Iris pigment epithelial cell (primary cell): Measurements from ENCODE around the gene NEXMIF.
"Not testable (repeated sequence)": the region's sequence is repeated elsewhere in the genome, so short reads cannot be mapped to it uniquely, and the experiment has no call there.

ENCODE experiments used
- DNase-seq: peaks from one replicate; pipeline ENCODE4 v3.0.0-alpha.2; 2011; ENCODE audit warnings: low read depth

Gene NEXMIF

GRCh38 chrX:74925225-74926088, at the start of gene NEXMIF:
NEXMIF (minus strand) TSS chrX:74925452.
- DNase-seq, result peak; percentile 20

- DNase-seq, result not testable (repeated sequence)
Measured at GRCh38 chrX:74961962-74962361, 36.7 kb upstream of the NEXMIF start.

GRCh38 chrX:74949717-74950116, 24.5 kb upstream of the NEXMIF start:
- no peak for DNase-seq

GRCh38 chrX:74940414-74940813, 15.2 kb upstream of the NEXMIF start:
- DNase-seq, result no peak

GRCh38 chrX:74931214-74931613, 6.0 kb upstream of the NEXMIF start:
- no peak for DNase-seq

DNA sequence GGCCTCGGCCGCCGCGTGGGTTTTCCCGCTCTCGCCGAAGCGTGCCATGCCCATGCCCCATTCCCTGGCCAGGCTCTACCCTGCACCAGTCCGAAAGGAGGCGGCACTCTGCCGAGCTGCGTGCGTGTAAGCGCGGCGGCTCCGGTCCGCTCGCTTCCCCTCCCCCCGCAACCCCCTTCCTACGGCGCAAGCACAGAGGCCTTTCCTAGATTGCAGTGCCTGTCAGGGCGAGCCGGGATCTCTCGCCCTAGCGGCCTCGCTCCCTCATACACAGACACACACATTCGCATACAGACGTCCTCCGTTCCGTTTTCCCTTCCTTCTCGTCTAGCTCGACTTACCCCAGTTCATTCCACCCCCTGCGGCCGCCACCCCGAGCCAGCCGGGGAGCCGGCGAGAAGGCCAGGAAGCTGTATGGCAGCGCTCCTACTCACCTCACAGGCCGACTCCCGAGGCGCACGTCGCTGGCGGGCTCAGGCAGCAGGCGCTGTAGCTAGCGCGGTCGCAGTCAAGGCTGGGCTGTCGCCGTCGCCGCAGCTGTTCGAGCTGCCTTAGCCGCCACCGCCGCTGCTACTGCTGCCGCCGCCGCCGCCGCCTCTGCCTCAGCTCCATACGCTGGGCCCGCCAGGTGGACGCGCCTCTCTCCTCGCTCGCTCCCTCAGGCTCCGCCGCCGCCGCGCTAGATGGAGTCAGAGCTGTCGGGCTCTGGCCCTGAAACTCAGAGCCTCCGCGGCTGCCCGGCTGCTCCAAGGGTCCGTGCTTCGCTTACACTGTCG, 615 bp downstream of the NEXMIF start:
- DNase-seq, result peak; percentile 13

DNA sequence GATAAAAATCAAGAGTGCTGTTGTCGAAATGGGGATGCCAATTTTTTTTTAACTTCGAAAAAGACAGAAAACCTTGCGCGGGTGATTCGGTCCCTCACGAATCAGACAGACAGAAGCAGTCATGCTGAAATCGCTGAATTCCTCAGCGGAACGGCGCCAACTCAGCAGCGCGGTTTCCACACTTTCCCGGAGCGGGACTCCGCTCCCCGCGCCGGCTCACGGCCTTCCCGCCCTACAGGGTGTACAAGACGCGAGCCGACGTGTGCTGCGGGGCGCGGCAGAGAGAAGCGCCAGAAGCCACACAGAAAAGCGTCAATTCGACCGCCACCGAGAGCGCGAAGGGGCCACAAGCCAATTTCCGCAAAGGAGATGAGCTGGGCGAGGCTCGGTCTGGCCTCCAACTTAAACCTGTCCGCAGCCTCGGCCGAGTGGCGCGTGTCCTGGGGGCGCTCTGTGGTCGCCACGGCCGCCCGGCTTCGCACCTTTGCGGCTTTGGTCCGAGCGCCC, 1.3 kb downstream of the NEXMIF start:
- peak; percentile 3 for DNase-seq

DNA sequence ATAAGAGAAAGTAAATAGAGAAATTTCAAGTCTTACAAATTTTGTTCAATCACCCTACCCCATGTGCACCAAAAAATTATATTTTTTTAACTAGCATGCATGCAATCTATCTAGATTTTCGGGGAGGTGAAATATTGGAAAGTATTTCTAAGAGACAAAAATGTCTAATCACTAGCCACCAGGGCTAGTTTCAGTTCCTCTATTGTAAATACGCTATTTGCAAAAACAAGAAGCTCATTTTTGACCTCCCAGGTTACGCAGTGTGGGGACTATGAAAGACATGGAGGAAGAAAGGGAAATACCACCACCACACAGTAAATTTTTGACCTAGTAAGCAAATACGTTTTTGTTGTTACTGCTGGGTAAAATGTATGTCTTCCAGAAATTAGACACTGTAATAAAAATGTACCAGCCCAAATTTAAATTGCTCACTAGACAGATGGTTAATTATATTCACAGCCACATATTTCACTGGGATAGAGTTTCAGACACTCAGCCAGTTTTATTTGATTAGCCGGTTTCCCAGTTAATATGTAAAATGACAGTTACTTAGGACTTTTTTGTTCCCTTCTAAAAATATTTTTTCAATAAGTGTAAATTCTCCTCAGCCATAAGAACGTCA, 2.2 kb downstream of the NEXMIF start:
- DNase-seq, result no peak

DNA sequence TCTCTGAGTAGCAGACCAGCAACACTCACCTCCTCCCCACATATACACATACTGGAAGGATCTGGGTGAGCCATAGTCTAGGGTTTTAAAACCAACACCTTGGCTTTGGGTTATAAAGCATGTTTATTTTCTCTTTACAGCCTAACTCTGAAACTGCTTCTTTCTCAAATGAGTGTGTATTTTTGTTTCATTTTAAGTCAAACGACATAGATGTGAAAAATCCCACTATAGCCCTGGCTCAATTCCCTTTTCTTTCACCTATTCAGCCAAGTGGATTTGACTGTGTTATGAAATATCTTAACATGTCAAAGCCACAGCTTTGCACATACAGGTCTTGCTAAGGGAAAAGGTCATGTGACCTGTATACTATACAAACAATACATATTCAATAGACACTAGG, 13.8 kb downstream of the NEXMIF start:
- no peak for DNase-seq

GRCh38 chrX:74906417-74906816, 18.8 kb downstream of the NEXMIF start:
- no peak for DNase-seq

DNA sequence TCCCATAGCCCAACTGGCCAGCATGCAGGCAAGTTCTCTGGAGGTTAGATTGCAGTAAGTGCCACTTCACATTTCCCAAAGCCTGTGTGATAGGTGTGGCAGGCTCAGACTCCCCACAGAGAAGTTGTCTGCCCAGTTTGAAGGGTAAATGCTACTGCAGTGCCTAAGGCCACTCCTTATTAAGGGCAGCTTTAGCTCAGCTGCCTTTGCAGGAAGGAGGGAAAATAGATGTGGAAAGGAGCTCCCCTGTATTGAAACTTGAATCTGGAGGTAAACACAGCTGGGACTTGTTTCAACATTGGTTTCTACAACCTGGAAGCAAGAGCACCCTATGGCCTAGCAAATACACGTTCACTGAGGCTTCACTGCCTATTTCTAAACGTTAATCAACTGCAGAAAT, 22.4 kb downstream of the NEXMIF start:
- DNase-seq, result no peak

- DNase-seq, result no peak
Measured at GRCh38 chrX:74892561-74892960, 32.7 kb downstream of the NEXMIF start.

- DNase-seq, result no peak
Measured at GRCh38 chrX:74890676-74891430, 34.4 kb downstream of the NEXMIF start.

DNA sequence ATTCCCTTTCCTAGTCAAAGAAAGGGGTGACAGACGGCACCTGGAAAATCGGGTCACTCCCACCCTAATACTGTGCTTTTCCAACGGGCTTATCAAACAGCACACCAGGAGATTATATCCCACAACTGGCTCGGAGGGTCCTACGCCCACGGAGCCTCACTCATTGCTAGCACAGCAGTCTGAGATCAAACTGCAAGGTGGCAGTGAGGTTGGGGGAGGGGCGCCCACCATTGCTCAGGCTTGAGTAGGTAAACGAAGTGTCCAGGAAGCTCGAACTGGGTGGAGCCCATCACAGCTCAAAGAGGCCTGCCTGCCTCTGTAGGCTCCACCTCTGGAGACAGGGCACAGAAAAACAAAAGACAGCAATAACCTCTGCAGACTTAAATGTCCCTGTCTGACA, 42.9 kb downstream of the NEXMIF start:
- DNase-seq, result not testable (repeated sequence)

DNA sequence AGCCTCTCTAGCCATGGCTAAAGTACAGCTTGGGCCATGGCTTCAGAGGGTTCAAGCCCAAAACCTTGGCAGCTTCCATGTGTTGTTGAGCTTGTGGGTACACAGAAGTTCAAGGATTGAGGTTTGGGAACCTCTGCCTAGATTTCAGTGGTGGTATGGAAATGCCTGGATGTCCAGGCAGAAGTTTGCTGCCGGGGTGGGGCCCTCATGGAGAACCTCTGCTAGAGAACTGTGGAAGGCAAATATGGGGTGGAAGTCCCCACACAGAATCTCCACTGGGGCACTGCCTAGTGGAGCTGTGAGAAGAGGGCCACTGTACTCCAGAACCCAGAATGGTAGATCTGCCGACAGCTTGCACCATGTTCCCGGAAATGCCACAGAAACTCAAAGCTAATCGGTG, 59.5 kb downstream of the NEXMIF start:
- DNase-seq, result no peak

GRCh38 chrX:74853255-74853654, 72.0 kb downstream of the NEXMIF start:
- DNase-seq, result no peak

DNA sequence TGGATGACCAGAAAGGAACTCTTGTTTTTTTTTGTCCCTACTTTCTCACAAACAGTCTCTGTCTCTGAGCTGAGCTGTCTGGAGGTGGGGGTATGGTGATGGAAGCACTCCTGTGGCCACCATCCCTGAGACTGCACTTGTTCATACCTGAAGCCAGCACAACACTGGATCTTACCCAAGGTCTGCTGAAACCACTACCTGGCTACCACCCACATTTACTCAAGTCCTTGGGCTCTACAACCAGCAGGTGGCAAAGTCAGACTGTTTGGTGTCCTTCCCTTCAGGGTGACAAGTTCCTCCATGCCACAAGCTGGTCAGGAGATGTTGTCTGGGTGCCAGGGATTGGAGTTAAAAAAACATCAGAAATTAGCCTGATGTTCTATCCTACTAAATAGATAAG, 89.7 kb downstream of the NEXMIF start:
- no peak for DNase-seq

- not testable (repeated sequence) for DNase-seq
Measured at GRCh38 chrX:74819797-74820196, 105.5 kb downstream of the NEXMIF start.

GRCh38 chrX:74814681-74815080, 110.6 kb downstream of the NEXMIF start:
- no peak for DNase-seq

GRCh38 chrX:74804574-74804973, 120.7 kb downstream of the NEXMIF start:
- no peak for DNase-seq

DNA sequence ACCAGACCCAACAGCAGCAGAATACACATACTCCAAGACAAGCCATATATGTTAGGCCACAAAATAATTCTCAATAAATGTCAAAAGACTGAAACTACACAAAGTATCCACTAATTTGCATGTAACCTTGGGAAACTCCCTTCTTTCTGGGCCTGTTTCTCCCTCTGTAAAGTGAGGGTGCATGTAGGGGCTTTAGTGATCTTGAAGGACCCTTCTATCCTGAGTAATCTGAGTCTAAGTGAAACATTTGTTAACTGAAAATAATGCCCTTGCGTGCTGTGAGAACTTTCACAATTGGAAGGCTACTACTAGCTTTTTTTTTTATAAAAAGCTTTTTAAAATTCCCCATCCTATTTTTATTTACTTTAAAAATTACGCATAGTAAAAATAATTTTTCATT, 125.2 kb downstream of the NEXMIF start:
- no peak for DNase-seq

GRCh38 chrX:74797338-74797887, 127.8 kb downstream of the NEXMIF start:
- no peak for DNase-seq
